Duodenal mucosa (tissue), 2 donors: ENCODE measurements around the gene OR52I2.
A peak's percentile ranks its signal among the peaks of the same experiment; 100 is the strongest.

Experiments
- H3K27ac ChIP-seq: one replicate; pipeline ENCODE4 v1.7.0; 2013; ENCODE audit warnings: low read depth, low read length
- H3K27me3 ChIP-seq, 2 donors: one replicate each; pipeline ENCODE4 v1.7.0; 2013; ENCODE audit warnings: low read length in 2 of 2, control low read depth in 1 of 2; ENCODE audit not compliant: insufficient read depth in 2 of 2, control insufficient read depth in 1 of 2
- H3K36me3 ChIP-seq, 2 donors: one replicate each; pipeline ENCODE4 v1.7.0; 2013; ENCODE audit warnings: low read length in 2 of 2, control low read depth in 1 of 2; ENCODE audit not compliant: insufficient read depth in 2 of 2, control insufficient read depth in 1 of 2
- H3K4me1 ChIP-seq, 2 donors: one replicate each; pipeline ENCODE4 v1.7.0; 2013; ENCODE audit warnings: low read length in 2 of 2, control low read depth in 1 of 2; ENCODE audit not compliant: insufficient read depth in 2 of 2, control insufficient read depth in 1 of 2
- H3K4me3 ChIP-seq, 2 donors: one replicate each; pipeline ENCODE4 v1.7.0; 2013; ENCODE audit warnings: low read length in 2 of 2, low read depth in 1 of 2
- H3K9ac ChIP-seq, 2 donors: one replicate each; pipeline ENCODE4 v1.7.0; 2013; ENCODE audit warnings: low read length in 2 of 2, low read depth in 1 of 2
- H3K9me3 ChIP-seq, 2 donors: one replicate each; pipeline ENCODE4 v1.7.0; 2013; ENCODE audit warnings: low read length in 2 of 2, control low read depth in 1 of 2; ENCODE audit not compliant: control insufficient read depth in 1 of 2

The OR52I2 gene

DNA sequence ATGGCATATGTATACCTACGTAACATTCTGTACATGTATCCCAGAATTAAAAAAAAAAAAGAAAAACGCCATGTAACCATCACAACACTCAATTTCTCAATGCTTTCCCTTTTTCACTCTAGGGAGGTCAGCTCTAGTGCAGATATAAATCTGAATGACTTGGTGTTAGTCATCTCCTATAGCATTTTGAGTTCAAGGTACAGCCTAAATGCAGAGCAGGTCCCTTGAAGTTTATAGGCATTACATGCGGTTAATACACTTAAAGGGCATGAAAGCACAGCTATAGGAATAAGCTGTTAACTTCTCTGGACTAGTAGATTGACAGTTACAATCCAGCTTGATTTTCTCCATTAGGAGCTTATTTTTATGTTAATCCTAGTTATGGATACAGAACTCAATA is 16.2 kb upstream of the OR52I2 start:
- no peaks in the 10 kb centered on the region for H3K27me3 ChIP-seq
- no peak overlapping the region for H3K9ac ChIP-seq
- H3K27ac ChIP-seq = no peak overlapping the region
- no peaks in the 10 kb centered on the region for H3K9me3 ChIP-seq
- H3K36me3 ChIP-seq = no peaks in the 10 kb centered on the region
- no peak overlapping the region for H3K4me3 ChIP-seq
- peaks cover 0 to 2% of the 10 kb centered on the region in 2 donors for H3K4me1 ChIP-seq

DNA sequence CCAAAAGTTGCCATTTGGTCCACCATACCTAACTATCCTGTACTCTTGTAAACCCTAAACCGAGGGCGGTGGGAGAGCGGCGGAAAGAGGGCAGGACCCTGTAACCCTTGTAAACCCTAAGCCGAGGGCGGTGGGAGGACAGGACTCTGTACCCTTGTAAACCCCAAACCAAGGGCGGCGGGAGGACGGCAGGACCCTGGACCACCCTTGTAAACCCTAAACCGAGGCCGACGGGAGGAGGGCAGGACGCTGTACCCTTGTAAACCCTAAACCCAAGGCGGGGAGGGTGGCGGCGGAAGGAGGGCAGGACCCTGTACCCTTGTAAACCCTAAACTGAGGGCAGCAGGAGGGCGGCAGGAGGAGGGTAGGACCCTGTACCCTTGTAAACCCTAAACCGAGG is 12.5 kb upstream of the OR52I2 start:
- Histone ChIP-seq H3K4me1 (no peaks in the 10 kb centered on the region), H3K27ac (no peak overlapping the region), H3K36me3 (no peaks in the 10 kb centered on the region), H3K27me3 (no peaks in the 10 kb centered on the region), H3K9me3 (no peaks in the 10 kb centered on the region), H3K9ac (no peak overlapping the region), H3K4me3 (no peak overlapping the region)

DNA sequence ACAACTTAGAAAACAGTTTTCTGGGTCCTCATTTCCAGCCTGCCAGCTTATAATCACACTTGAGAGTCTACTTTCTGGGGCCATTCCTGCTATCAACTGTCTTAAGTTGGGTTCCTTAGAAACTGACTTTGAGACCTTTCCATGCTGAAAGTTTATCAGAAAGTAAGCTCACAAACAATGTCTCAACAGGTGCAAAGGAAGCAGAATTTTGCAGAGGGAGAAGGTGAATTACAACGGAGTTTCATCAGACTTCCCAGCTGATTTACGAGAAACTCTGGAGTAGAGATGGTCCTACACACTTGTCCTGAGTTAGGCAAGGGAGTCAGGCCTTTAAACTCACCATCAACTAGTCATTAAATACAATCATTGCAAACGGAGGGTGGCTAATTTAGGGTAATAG is 4.7 kb upstream of the OR52I2 start:
- no peaks in the 10 kb centered on the region for H3K36me3 ChIP-seq

DNA sequence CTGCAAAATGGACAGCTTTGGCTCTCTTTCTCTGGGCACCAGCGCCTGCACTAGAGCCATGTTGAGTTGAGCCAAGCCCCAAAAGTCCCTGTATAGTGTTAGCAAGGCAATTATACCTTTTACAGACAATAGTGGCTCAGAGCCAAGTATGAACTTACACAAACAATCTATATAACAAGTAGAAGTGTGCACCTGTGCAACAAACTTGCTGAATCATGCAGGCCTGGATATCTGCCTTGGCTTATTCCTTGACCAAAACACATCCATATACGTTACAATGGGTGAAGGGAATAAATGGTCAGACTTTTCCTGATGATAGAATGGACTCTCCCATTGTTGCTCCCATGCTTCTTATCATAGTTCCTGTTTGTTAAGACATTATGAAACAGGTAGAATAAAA is 3.8 kb upstream of the OR52I2 start:
- Histone ChIP-seq H3K36me3 (no peaks in the 10 kb centered on the region), H3K9ac (no peak overlapping the region), H3K4me1 (peaks cover 0 to 6% of the 10 kb centered on the region in 2 donors), H3K27me3 (no peaks in the 10 kb centered on the region), H3K9me3 (no peaks in the 10 kb centered on the region), H3K27ac (no peak overlapping the region), H3K4me3 (no peak overlapping the region)

More for the DNA sequence above, 4.7 kb upstream of the OR52I2 start:
- peaks cover 0 to 6% of the 10 kb centered on the region in 2 donors for H3K4me1 ChIP-seq
- H3K4me3 ChIP-seq = no peak overlapping the region
- no peaks in the 10 kb centered on the region for H3K27me3 ChIP-seq
- no peaks in the 10 kb centered on the region for H3K9me3 ChIP-seq
- no peak overlapping the region for H3K27ac ChIP-seq
- H3K9ac ChIP-seq = no peak overlapping the region

DNA sequence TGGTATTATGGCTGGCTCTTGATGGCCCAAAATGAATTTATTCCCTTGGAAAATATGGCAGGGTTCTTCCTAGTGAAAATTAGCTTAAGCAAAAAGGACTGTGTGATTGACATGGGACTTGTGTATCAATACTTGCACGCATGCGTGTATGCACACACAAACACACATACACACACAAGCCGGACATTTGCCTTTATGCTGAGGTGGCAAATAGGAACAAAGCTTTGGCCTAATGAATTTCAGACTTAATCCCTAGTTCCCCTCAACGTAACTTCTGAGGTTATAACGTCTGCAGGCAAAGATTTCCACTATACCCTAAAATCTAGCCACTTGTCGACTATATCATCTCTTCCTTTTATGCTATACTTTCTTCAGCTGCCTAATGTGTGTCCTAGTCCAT is 2.9 kb upstream of the OR52I2 start:
- H3K9ac ChIP-seq = no peak overlapping the region
- H3K36me3 ChIP-seq = no peaks in the 10 kb centered on the region
- H3K4me1 ChIP-seq = peaks cover 0 to 6% of the 10 kb centered on the region in 2 donors
- H3K27ac ChIP-seq = no peak overlapping the region
- no peaks in the 10 kb centered on the region for H3K27me3 ChIP-seq
- H3K4me3 ChIP-seq = no peak overlapping the region
- H3K9me3 ChIP-seq = no peaks in the 10 kb centered on the region

DNA sequence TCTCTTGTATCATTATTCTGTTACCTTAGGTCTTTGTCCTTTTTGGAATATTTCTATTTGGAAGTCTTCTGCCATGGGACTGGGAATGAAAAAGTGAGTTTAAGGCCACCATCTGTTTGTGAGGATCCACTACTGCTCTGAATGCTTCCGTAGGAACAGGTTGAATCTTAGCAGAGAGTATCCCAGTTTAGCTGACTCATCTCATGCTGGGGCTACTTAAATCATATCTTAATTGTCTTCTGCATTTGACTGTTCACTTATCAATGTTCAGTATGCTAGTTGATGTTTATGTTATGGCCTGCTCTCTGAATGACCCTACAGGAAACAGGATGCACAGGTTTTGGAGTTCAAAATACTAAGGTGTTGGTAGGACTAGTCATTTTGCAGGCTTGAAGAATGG is 1.4 kb upstream of the OR52I2 start:
- Histone ChIP-seq H3K4me1 (peaks cover 0 to 6% of the 10 kb centered on the region in 2 donors), H3K9me3 (no peaks in the 10 kb centered on the region), H3K9ac (no peak overlapping the region), H3K27me3 (no peaks in the 10 kb centered on the region), H3K27ac (no peak overlapping the region), H3K4me3 (no peak overlapping the region), H3K36me3 (no peaks in the 10 kb centered on the region)

DNA sequence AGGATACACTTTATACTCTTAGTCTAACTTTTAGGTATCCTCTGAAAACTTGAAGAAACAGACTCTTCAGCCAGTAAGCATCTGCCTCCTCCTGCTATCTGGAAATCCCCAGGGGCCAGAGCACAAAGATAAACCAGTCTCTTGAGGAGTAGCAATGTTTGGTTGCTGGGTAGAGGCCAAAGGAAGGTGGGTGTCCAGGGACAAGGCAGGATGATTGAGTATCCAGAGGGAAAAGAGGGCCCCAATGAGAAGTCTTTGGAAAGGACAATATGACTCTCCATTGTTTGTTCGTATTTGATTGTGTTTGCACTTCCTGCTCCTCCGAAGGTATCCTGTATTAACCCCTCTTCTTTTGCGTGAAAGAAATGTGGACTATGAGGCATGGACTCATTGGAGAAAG is 7.5 kb downstream of the OR52I2 start:
- peaks cover 5 to 7% of the 10 kb centered on the region in 2 donors for H3K4me1 ChIP-seq
- H3K9me3 ChIP-seq = no peaks in the 10 kb centered on the region
- H3K27me3 ChIP-seq = no peaks in the 10 kb centered on the region
- H3K27ac ChIP-seq = no peak overlapping the region
- no peaks in the 10 kb centered on the region for H3K36me3 ChIP-seq
- no peak overlapping the region for H3K4me3 ChIP-seq
- H3K9ac ChIP-seq = no peak overlapping the region

DNA sequence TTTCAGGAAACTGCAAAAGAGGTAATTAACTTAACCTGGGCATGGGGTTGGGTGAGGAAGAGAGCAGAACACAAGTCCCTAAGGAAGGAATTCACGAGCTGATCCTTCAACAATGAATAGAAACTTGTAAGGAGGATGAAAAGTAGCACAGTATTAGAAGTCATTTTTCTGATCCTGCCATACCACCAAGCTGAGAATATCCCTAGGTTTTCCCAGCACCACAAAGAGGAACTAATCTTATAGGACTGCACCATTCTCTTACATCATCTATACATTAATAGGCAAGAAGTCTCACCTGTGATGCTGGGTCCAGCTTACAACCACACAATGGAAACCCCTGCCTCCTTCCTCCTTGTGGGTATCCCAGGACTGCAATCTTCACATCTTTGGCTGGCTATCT is 12.2 kb downstream of the OR52I2 start, which contains the start of gene OR52I1:
Gene OR52I1, plus strand, starts transcription at position 301 of the 400 bp plus-strand sequence. Its CDS starts 0 bp downstream, at position 301.
- Histone ChIP-seq H3K27ac (no peak within 1 kb of the TSS), H3K4me1 (no peaks in the 10 kb centered on the region), H3K27me3 (no peaks in the 10 kb centered on the region), H3K36me3 (peaks cover 4 to 13% of the 10 kb centered on the region in 2 donors), H3K9me3 (no peaks in the 10 kb centered on the region), H3K4me3 (no peak within 1 kb of the TSS), H3K9ac (no peak within 1 kb of the TSS)

DNA sequence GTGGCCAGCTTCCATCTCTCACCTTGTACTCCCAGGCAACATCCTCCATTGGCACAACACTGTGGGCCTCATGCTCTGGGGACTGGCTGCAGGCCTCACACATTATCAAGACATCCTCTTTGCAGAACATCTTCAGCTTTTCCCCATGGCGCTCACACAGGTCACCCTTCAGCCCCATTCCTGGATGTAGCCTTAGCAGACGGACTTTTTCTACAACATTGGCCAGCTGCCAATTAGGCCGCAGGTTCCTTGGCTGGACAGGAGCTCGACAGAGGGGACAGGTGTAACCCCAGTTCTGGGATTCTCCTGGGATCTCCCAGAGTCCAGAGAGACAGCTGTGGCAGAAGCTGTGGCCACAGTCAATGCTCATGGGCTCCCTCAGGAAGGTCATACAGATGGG is 23.5 kb downstream of the OR52I2 start:
- Histone ChIP-seq H3K36me3 (peaks cover 30 to 40% of the 10 kb centered on the region in 2 donors), H3K9ac (no peak overlapping the region), H3K4me1 (peaks cover 14 to 16% of the 10 kb centered on the region in 2 donors), H3K9me3 (no peaks in the 10 kb centered on the region), H3K27me3 (no peaks in the 10 kb centered on the region), H3K4me3 (no peak overlapping the region), H3K27ac (no peak overlapping the region)

DNA sequence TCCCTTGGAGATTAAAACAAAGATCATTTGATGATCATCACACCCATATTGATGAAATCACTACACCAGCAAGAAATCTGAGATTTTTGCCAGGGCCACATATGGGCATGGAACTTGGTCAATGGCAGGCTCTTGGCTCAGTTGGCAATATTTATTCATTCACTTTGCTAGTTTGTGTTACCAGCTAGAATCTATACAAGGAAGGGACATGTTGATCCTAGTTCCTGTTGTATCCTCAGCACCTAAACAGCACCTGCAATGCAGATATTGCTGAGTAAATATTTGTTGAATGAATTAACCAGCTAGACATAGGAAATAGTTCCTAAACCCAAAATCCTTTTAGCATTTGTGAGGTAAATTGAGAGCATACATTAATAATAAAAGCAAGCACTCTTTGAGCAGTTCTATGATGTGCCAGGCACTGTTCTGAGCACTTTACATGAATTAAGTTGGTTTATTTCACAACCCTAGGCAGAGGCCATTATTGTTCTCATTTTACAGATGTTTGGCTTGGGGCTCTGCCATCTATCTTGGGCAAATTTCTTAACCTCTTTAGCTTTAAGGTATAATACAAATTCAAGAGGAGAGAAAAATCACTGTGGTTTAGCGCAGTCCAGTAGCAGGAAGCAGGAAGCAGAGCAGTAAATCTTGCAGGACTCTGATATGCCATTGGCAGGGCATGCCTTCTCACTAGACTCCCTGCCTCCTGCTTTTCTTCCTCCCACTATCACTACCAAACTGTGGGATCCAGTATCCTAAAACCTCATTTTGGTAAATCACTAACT is 24.9 kb downstream of the OR52I2 start:
- Histone ChIP-seq H3K4me3 (peak overlapping the region; percentile 85 to 86), H3K27ac (no peak overlapping the region), H3K9ac (peak overlapping the region; percentile 14 to 73)

More for the DNA sequence above, 24.9 kb downstream of the OR52I2 start:
- Histone ChIP-seq H3K9me3 (no peaks in the 10 kb centered on the region), H3K36me3 (peaks cover 19 to 26% of the 10 kb centered on the region in 2 donors), H3K27me3 (no peaks in the 10 kb centered on the region), H3K4me1 (peaks cover 14 to 19% of the 10 kb centered on the region in 2 donors)
